T-cell (primary cell): ENCODE results near the gene MAML1. TPM values are rescaled to one million over a fixed set of nuclear protein-coding genes. Genes with fewer than 3 reads are reported as not detected.

Source experiments
- ATAC-seq, 4 experiments: fragments of 200-7000 bp in 3 of 4; fragments of 150-1000 bp in 1 of 4; cut with Tn5 transposase; replicated peaks in 1 of 4; 1 replicate in 3 of 4; 2 replicates in 1 of 4; pipeline ENCODE4 v1.10.0; 2021; ENCODE audit warnings: moderate library complexity in 3 of 4, mild to moderate bottlenecking in 2 of 4, moderate number of reproducible peaks in 1 of 4
- CTCF ChIA-PET, 2 donors: fragments of 300-600 bp; sonication (Branson Sonifier 250); formaldehyde crosslinking; loops; one replicate each; lab custom pipeline; 2022; ENCODE audit warnings: antibody characterized with exemption in 2 of 2; lab: Charles Lee
- POLR2A ChIA-PET, 2 donors: fragments of 300-600 bp; sonication (Branson Sonifier 250); formaldehyde crosslinking; loops; one replicate each; lab custom pipeline; 2022; ENCODE audit warnings: antibody characterized with exemption in 2 of 2; lab: Charles Lee
- DNase-seq, 35 experiments: peaks; one replicate each; pipeline versions ENCODE4 v3.0.0 to v3.0.0-alpha.2; 2013 to 2023
- H3K27ac ChIP-seq: one replicate; pipeline ENCODE4 v1.5.1; 2013; ENCODE audit warnings: low read length
- H3K27me3 ChIP-seq, 2 experiments: replicated peaks in 1 of 2; 1 replicate in 1 of 2; 2 replicates in 1 of 2; pipeline versions ENCODE4 v1.6.1 to v1.7.0; 2013; ENCODE audit warnings: low read length in 1 of 2, mixed read lengths in 1 of 2; ENCODE audit not compliant: control insufficient read depth in 2 of 2, insufficient read depth in 2 of 2; ENCODE audit errors: extremely low read depth in 1 of 2
- H3K36me3 ChIP-seq, 2 donors: 1 replicate in 1 of 2; 2 replicates in 1 of 2; pipeline versions ENCODE4 v1.6.1 to v1.7.0; 2013; ENCODE audit warnings: low read length in 1 of 2; ENCODE audit not compliant: control insufficient read depth in 2 of 2, insufficient read depth in 1 of 2; ENCODE audit errors: extremely low read depth in 1 of 2
- H3K4me1 ChIP-seq, 2 experiments: 1 replicate in 1 of 2; 2 replicates in 1 of 2; pipeline versions ENCODE4 v1.6.1 to v1.7.0; 2013; ENCODE audit warnings: low read length in 2 of 2, mixed read lengths in 1 of 2; ENCODE audit not compliant: insufficient read depth in 2 of 2, control insufficient read depth in 1 of 2; ENCODE audit errors: extremely low read depth in 1 of 2
- H3K4me3 ChIP-seq, 2 donors: 1 replicate in 1 of 2; 2 replicates in 1 of 2; pipeline versions ENCODE4 v1.5.1 to v1.7.0; 2013; ENCODE audit warnings: mild to moderate bottlenecking in 2 of 2, low read length in 1 of 2, moderate library complexity in 1 of 2; ENCODE audit not compliant: control insufficient read depth in 1 of 2; ENCODE audit errors: extremely low read depth in 1 of 2
- H3K9me3 ChIP-seq: 2 replicates; pipeline ENCODE4 v1.7.0; 2013
- H3K27ac Mint-ChIP-seq, 2 donors: one replicate each; pipeline ENCODE4 v1.8.0; 2020 to 2021; ENCODE audit warnings: mild to moderate bottlenecking in 2 of 2, mixed read lengths in 2 of 2
- H3K27me3 Mint-ChIP-seq, 2 donors: one replicate each; pipeline ENCODE4 v1.8.0; 2021 to 2022; ENCODE audit warnings: mixed read lengths in 2 of 2
- H3K36me3 Mint-ChIP-seq: one replicate; pipeline ENCODE4 v1.8.0; 2021; ENCODE audit warnings: mixed read lengths
- H3K4me1 Mint-ChIP-seq, 3 donors: one replicate each; pipeline ENCODE4 v1.8.0; 2020 to 2022; ENCODE audit warnings: mixed read lengths in 3 of 3, mild to moderate bottlenecking in 1 of 3
- H3K4me3 Mint-ChIP-seq, 3 donors: one replicate each; pipeline ENCODE4 v1.8.0; 2020 to 2022; ENCODE audit warnings: mild to moderate bottlenecking in 3 of 3, mixed read lengths in 3 of 3, moderate library complexity in 3 of 3
- H3K9me3 Mint-ChIP-seq, 3 donors: one replicate each; pipeline ENCODE4 v1.8.0; 2020 to 2022; ENCODE audit warnings: mixed read lengths in 3 of 3
- WGBS: methylation state at CpG from one replicate; pipeline ENCODE4 v1.1.5; 2013; ENCODE audit warnings: missing lambda C conversion rate; ENCODE audit not compliant: insufficient coverage; 5-methylcytosine and 5-hydroxymethylcytosine counted together
- total RNA-seq, 35 experiments: library from RNA in 6 of 35; stranded (reverse) in 6 of 35; fragments of 120-200 nt in 1 of 35; gene quantifications; one replicate each; pipeline versions ENCODE4 v1.2.1 to v1.2.4 and lab custom pipeline; 2013 to 2026

The MAML1 gene
- total RNA-seq, 5 donors from 2014 or later (not counting 1 experiment from before 2014, with no cell fraction given), result 31.3 to 56.4 (median 50.6) TPM

GRCh38 chr5:179767496-179768100, 35.0 kb downstream of the MAML1 start:
- Histone ChIP-seq H3K9me3 (no peaks in the 10 kb centered on the region), H3K27me3 (no peaks in the 10 kb centered on the region), H3K4me3 (no peak overlapping the region), H3K36me3 (peaks cover 14 to 64% of the 10 kb centered on the region in 2 donors), H3K4me1 (peaks cover 3 to 11% of the 10 kb centered on the region in 2 experiments), H3K27ac (no peak overlapping the region)
- Mint-ChIP-seq H3K27ac (no peak overlapping the region), H3K4me1 (peaks cover 21 to 35% (median 25%) of the 10 kb centered on the region in 3 donors), H3K4me3 (no peak overlapping the region), H3K36me3 (peaks cover 51% of the 10 kb centered on the region), H3K27me3 (no peaks in the 10 kb centered on the region), H3K9me3 (no peaks in the 10 kb centered on the region)
- ChIA-PET CTCF (interaction anchor here (0.5 to 1.4 kb wide), 6 partner anchors 13 to 79 kb away, joined by 3 to 7 read pairs (median 4); no protein-coding TSS in a partner anchor), POLR2A (no interaction called here)
- 98% methylated on average over 7 of the region's 9 CpGs for WGBS
- no peak for ATAC-seq
- no peak for DNase-seq

- H3K4me3 Mint-ChIP-seq, result no peak overlapping the region
- DNase-seq, result no peak
- Histone ChIP-seq H3K4me1 (peaks cover 0 to 8% of the 10 kb centered on the region in 2 experiments), H3K9me3 (no peaks in the 10 kb centered on the region), H3K27me3 (no peaks in the 10 kb centered on the region), H3K27ac (no peak overlapping the region), H3K4me3 (no peak overlapping the region), H3K36me3 (peaks cover 19 to 73% of the 10 kb centered on the region in 2 donors)
- WGBS, result 96% methylated on average over 10 of the region's 18 CpGs
- H3K27me3 Mint-ChIP-seq, result no peaks in the 10 kb centered on the region
- no peak for ATAC-seq
- no peaks in the 10 kb centered on the region for H3K9me3 Mint-ChIP-seq
- H3K36me3 Mint-ChIP-seq, result peaks cover 59% of the 10 kb centered on the region
- POLR2A ChIA-PET, result no interaction called here
- peaks cover 14 to 26% (median 16%) of the 10 kb centered on the region in 3 donors for H3K4me1 Mint-ChIP-seq
- no peak overlapping the region for H3K27ac Mint-ChIP-seq
- CTCF ChIA-PET, result no interaction called here
Measured at GRCh38 chr5:179768326-179769085, 35.9 kb downstream of the MAML1 start.

- ATAC-seq (no peak), DNase-seq (no peak)
- Mint-ChIP-seq H3K27ac (no peak overlapping the region), H3K27me3 (no peaks in the 10 kb centered on the region), H3K4me1 (peaks cover 6 to 20% (median 10%) of the 10 kb centered on the region in 3 donors), H3K9me3 (no peaks in the 10 kb centered on the region), H3K36me3 (peaks cover 65% of the 10 kb centered on the region), H3K4me3 (no peak overlapping the region)
- Histone ChIP-seq H3K4me1 (peaks cover 0 to 4% of the 10 kb centered on the region in 2 experiments), H3K9me3 (no peaks in the 10 kb centered on the region), H3K4me3 (no peak overlapping the region), H3K27ac (no peak overlapping the region), H3K36me3 (peaks cover 27 to 80% of the 10 kb centered on the region in 2 donors), H3K27me3 (no peaks in the 10 kb centered on the region)
- CTCF ChIA-PET, result no interaction called here
- POLR2A ChIA-PET, result interaction anchor here in 1 of 2 donors (0.7 kb wide), 1 partner anchor 33 kb away, joined by 4 read pairs; no protein-coding TSS in a partner anchor
- WGBS, result 97% methylated on average over 5 of the region's 6 CpGs
Measured at GRCh38 chr5:179769271-179769670, 36.6 kb downstream of the MAML1 start.

GRCh38 chr5:179769796-179770195, 37.2 kb downstream of the MAML1 start:
- ChIA-PET POLR2A (interaction anchor here (0.7 kb wide), 2 partner anchors 32 to 1146 kb away, joined by 3 to 4 read pairs; no protein-coding TSS in a partner anchor), CTCF (no interaction called here)
- DNase-seq (no peak), ATAC-seq (no peak)
- peaks cover 6 to 20% (median 10%) of the 10 kb centered on the region in 3 donors for H3K4me1 Mint-ChIP-seq
- no peak overlapping the region for H3K4me3 Mint-ChIP-seq
- no peak overlapping the region for H3K27ac Mint-ChIP-seq
- H3K9me3 Mint-ChIP-seq, result no peaks in the 10 kb centered on the region
- H3K4me3 ChIP-seq, result no peak overlapping the region
- no peaks in the 10 kb centered on the region for H3K9me3 ChIP-seq
- H3K27me3 Mint-ChIP-seq, result no peaks in the 10 kb centered on the region
- no peak overlapping the region for H3K27ac ChIP-seq
- H3K27me3 ChIP-seq, result no peaks in the 10 kb centered on the region
- peaks cover 0 to 4% of the 10 kb centered on the region in 2 experiments for H3K4me1 ChIP-seq
- peaks cover 30 to 86% of the 10 kb centered on the region in 2 donors for H3K36me3 ChIP-seq
- 100% methylated on average over 2 of the region's 5 CpGs for WGBS
- H3K36me3 Mint-ChIP-seq, result peaks cover 69% of the 10 kb centered on the region

- Histone ChIP-seq H3K4me3 (no peak overlapping the region), H3K27me3 (no peaks in the 10 kb centered on the region), H3K4me1 (peaks cover 0 to 2% of the 10 kb centered on the region in 2 experiments), H3K27ac (no peak overlapping the region), H3K9me3 (no peaks in the 10 kb centered on the region), H3K36me3 (peaks cover 27 to 87% of the 10 kb centered on the region in 2 donors)
- POLR2A ChIA-PET, result interaction anchor here in 1 of 2 donors (0.6 kb wide), 1 partner anchor 163 kb away, joined by 3 read pairs; no protein-coding TSS in a partner anchor
- no peaks in the 10 kb centered on the region for H3K27me3 Mint-ChIP-seq
- peaks cover 70% of the 10 kb centered on the region for H3K36me3 Mint-ChIP-seq
- ATAC-seq, result no peak
- no peak for DNase-seq
- peaks cover 0 to 10% (median 2%) of the 10 kb centered on the region in 3 donors for H3K4me1 Mint-ChIP-seq
- WGBS, result 87% methylated on average over 4 of the region's 4 CpGs
- H3K27ac Mint-ChIP-seq, result no peak overlapping the region
- no peak overlapping the region for H3K4me3 Mint-ChIP-seq
- CTCF ChIA-PET, result no interaction called here
- H3K9me3 Mint-ChIP-seq, result no peaks in the 10 kb centered on the region
Measured at GRCh38 chr5:179771311-179771895, 38.8 kb downstream of the MAML1 start.

GRCh38 chr5:179772351-179772750, 39.7 kb downstream of the MAML1 start:
- Histone ChIP-seq H3K9me3 (no peaks in the 10 kb centered on the region), H3K36me3 (peaks cover 27 to 85% of the 10 kb centered on the region in 2 donors), H3K27ac (no peak overlapping the region), H3K4me1 (no peaks in the 10 kb centered on the region), H3K27me3 (no peaks in the 10 kb centered on the region), H3K4me3 (no peak overlapping the region)
- no peak for DNase-seq
- Mint-ChIP-seq H3K4me3 (no peak overlapping the region), H3K4me1 (peaks cover 0 to 4% (median 0%) of the 10 kb centered on the region in 3 donors), H3K27ac (no peak overlapping the region), H3K9me3 (no peaks in the 10 kb centered on the region), H3K27me3 (no peaks in the 10 kb centered on the region), H3K36me3 (peaks cover 65% of the 10 kb centered on the region)
- POLR2A ChIA-PET, result no interaction called here
- CTCF ChIA-PET, result no interaction called here
- no peak for ATAC-seq
- WGBS, result no CpG with 5 or more reads among the region's 6 CpGs
